ENCODE data around the gene UTP3.
"Not testable (repeated sequence)": the region's sequence is repeated elsewhere in the genome, so short reads cannot be mapped to it uniquely, and the experiment has no call there.

Gene UTP3

DNA sequence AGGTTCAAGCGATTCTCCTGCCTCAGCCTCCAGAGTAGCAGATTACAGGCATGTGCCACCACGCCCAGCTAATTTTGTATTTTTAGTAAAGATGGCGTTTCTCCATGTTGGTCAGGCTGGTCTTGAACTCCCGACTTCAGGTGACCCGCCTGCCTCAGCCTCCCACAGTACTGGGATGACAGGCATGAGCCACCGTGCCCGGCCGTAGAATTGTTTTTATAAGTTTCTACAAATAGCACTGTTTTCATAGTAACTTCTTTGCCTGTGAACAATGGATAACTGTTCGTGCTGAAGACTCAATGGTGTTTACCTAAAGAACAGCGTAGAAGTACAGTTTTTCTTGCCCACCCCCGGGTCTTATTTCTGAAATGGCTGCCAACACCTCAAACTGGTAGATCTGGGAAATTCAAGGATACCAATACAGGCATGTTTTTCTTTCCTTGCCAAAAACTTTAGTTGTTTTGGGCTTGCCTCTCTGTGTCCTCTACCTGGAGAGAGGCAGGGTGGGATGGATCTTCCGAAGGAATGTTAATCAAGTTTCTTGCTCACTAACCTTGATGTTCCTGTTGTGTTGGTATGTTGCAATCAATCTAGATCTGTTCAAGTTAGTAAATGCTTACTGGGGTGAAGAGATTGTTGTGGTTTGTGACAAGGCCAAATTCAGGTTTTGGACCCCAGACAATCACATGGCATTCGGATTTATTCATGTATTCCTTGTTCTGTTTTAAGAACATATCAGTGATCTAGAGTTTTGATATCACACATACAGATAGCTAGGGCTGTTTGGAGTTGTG is 30.7 kb downstream of the UTP3 start:
- DNase-seq (ENCODE audit: low read depth), result no peak

DNA sequence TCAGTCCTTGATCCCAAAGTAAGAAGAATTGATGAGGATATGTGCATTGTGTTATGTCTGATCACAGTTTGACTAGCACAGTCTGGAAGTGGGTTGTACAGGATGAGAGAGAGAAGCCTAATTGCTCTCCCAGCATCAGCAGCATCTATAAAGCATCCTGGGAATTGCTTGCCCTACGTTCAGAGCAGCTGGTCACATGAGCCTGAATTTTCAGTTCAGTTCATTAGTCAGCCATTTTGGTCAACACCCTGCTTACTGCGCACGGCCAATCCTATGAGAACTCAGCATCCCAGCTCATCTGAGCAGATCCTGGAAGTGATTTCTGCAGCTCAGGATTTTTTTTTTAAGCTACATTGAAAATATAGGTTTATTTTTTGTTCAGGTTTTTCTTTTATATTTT is 33.4 kb downstream of the UTP3 start, which contains the start of gene RUFY3:
RUFY3 (plus strand) TSS at position 218 of the 400 bp plus-strand sequence. CDS start 610 bp downstream, outside the sequence.
- peak; percentile 89 for DNase-seq (ENCODE audit: low read depth)

DNA sequence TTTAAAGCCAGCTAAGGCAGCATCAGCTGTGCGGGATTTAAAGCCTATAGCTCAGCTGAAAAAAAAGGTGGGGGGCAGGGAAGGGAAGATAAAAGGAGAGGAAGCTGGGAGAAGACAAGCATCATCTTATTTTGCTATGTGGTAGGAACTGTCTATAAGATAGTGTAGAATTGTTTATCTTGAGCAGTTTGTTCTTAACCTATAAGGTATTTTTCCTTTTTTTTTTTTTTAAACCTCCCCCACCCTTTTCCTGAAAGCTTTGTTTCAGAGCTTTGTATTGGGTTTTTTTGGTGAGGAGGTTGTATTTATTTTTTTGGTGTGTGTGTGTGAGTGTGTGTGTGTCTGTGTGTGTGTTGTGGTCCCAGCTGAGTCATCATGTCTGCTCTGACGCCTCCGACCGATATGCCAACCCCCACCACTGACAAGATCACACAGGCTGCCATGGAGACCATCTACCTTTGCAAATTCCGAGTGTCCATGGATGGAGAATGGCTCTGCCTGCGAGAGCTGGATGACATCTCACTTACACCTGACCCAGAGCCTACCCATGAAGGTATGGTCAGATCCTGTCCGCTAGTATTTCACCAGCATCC is 34.0 kb downstream of the UTP3 start:
- peak; percentile 40 for DNase-seq (ENCODE audit: low read depth)

DNA sequence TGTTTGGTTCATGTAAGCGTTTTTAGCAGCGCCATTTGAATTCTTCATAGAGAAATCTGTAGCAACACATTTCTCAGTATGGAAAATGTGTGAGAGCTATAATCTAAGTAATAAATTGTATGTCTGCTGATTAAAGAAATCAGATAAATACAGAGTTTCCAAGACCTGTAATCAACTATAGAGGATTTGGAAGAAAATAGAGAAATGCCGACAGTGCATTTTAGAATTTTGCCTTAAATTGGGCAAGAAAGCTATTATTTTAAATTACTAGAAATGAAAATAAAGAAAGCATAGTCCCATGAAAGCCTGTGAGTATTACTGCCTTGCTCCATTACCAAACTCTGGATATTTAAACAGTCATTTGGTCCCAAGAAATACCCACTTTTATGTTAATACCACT is 36.1 kb downstream of the UTP3 start:
- DNase-seq (ENCODE audit: low read depth), result no peak

DNA sequence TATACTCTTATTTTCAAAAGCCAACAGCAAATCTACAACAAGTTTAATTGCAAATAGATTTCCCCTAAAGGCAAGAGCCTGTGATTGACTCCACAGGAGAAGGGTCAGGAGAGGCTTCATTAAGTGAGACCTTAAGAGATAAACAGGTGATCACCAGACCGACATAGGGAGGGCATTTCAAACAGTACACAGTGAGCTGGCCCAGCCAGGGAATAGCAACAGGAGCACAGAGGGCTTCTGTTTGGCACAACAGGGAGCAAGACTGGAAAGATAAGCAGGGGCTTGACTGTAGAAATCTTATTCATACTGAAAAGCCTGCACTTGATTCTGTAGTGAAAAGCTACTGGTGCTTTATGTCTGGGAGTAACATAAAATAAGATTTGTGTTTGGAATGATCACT is 37.3 kb downstream of the UTP3 start:
- no peak for DNase-seq (ENCODE audit: low read depth)

DNA sequence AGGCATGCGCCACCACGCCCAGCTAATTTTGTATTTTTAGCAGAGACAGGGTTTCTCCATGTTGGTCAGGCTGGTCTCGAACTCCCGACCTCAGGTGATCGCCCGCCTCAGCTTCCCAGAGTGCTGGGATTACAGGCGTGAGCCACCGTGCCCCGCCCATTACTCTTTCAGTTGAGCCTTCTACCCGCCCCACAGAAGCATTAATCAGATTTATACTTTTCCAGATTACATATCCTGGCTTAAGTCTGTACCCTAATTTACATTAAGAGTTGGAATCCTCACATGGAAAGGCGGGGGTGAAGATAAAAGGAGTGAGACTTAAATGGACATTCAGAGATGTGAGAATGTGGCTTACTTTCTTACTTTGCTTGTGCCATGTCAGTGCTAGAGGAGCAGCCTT is 38.2 kb downstream of the UTP3 start:
- DNase-seq (ENCODE audit: low read depth), result not testable (repeated sequence)

DNA sequence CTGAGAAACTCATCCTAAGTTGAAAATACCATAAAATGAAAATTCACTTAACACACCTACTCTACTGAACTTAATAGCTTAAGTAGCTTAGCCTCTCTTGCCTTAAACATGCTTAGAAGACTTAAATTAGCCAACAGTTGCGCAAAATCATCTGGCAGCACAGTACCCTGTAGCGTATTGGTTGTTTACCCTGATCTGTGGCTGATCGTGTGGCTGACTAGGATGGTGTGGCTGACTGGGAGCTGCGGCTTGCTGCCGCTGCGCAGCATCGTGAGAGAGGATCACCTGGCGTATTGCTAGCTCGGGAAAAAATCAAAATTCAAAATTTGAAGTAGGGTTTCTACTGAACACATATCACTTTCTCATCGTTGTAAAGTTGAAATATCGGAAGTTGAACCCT is 39.8 kb downstream of the UTP3 start:
- DNase-seq (ENCODE audit: low read depth), result no peak

DNA sequence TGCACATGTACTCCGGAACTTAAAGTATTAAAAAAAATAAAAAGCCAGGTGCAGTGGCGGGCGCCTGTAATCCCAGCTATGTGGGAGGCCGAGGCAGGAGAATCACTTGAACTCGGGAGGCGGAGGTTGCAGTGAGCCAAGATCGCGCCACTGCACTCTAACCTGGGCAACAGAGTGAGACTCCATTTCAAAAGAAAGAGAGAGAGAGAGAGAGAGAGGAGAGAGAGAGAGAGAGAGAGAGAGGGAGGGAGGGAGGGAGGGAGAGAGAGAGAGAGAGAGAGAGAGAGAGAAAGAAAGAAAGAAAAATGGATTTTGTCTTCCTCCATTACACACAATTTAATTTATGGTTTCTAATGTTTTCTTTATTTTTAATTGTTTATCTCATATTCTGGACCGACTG is 44.5 kb downstream of the UTP3 start:
- not testable (repeated sequence) for DNase-seq (ENCODE audit: low read depth)

DNA sequence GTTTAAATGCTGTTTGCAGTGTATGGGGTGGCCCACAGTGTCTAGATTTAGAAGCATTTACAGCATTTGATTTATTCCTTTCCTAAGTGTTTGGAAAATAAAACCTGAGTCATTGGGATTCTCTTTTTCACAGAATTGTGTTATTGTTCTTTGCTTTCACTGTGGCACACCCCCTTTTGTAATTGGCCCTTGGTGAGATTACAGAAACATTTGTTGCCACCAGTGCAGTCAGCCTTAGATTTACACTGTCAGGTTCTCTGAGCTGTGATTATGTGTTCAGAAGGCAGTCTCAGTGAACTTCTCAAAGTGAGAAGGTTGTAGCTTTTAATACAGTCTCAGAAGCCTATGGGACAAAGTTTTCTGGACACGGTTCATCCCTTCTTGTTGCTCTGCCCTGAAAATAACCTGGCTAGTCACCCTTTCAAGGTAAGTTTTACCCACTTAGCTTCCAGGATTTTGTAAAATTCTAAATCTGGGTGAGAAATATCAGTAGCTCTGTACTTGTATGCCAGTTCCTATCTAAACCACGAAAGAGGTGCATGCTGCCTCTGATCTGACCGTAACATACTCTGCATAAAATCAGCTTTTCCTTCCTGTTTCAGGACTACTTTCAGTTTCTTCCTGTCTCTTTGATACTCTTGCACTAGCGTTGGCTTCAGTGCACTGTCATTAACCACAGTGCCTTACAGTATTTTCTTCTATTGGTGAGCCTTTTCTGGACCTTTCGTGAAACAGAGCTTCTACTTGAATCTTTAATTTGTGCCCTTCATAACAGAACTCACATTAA is 46.0 kb downstream of the UTP3 start:
- DNase-seq (ENCODE audit: low read depth), result no peak

DNA sequence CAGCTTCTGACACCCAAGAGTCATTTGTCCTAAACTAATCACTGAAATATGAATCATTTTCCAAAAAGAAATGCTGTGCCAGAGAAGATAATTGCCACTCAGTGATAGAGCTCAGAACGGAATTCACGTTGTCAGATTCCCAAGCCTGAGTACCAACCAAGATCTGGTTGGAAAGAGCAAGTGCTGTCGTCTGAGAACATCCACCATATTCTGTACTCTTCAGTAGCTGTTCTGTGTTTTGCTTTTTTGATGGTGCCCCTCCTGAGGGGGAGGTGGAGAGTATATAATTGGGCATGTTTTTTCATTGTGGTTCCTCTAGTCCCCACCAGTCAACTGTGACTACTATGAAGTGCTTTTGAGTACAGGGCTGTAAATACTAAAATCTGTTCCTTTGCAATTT is 46.6 kb downstream of the UTP3 start:
- no peak for DNase-seq (ENCODE audit: low read depth)

DNA sequence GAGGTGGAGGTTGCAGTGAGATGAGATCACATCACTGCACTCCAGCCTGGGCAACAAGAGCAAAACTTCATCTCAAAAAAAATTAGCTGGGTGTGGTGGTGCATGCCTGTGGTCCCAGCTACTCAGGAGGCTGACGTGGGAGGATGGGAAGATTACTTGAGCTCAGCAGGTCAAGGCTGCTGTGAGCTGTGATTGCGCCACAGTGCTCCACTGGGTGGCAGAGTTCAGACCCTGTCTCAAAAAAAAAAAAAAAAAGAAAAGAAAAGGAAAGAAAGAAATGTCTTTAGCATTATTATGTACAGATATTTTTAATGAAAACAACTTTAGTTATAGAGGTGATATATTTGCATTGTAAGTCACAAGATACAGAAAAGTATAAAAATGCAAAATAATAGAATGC is 47.6 kb downstream of the UTP3 start:
- DNase-seq (ENCODE audit: low read depth), result not testable (repeated sequence)

DNA sequence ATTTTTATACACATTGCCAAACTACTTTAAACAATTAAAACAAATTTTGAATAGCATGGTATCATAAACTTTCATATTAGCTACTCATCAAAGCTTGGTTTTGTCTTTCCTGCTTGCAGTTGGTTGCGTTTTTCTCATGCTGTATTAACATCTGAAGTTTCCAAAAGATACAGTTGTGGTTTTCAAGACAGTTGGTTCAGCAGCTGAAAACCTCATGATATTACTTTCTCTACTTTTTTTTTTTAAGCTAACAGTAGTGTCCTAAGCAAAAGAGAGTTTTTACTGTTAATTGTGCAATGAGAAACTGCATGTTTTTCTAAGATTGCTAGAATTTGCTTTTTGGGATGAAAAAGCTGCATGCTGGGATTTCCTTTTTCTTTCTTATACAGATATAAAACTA is 48.7 kb downstream of the UTP3 start:
- no peak for DNase-seq (ENCODE audit: low read depth)

DNA sequence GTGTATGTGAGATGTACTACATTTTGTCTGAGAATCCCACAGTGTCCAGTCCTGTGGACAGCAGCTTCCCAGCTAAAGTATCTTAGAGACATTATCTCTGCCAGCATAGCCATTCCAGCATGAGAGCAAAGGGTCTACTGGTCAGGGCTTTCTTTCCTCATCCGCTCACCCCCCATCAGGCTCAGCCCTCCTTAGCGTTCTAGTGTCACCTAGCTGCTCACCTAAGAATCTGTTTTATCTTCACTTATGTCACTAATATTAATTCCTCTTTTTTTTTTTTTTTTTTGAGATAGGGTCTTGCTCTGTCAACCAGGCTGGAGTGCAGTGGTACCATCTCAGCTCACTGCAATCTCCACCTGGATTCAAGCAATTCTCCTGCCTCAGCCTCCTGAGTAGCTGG is 49.1 kb downstream of the UTP3 start:
- no peak for DNase-seq (ENCODE audit: low read depth)

DNA sequence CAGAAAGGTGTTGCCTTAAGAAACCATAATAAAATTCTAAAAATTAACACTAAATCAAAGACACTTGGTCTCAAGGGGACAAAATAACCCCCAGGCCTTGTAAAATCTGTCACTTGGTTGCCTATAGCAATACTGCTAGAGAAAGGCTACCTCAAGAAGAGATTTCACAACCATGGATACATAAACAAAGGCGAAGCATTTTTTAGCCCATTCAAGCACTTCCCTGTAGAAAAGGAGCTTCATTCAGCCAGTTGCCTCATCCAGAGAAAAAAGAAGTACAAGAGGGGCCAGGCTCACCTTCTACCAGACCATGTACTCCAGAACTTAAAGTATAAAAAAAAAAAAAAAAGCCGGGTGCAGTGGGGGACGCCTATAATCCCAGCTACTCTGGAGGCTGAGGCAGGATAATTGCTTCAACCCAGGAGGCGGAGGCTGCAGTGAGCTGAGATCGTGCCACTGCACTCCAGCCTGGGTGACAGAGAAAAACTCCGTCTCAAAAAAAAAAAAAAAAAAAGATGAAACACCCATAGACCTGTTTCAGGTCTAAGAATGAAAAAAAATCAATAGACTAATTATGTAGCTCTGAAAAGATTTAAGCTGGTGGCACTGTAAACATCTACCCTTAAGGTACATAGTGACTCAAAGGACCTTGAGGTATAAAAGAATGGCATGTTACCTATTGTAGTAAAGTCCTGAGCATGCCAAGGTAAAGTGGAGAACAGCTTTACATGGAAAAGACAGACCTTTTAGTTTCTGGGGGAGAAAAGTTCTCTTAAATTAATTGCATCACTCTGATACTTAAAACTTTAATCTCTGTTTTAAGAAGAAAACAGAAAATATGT is 51.4 kb downstream of the UTP3 start:
- DNase-seq (ENCODE audit: low read depth), result no peak
